Cardiac muscle cell (in vitro differentiated cells and primary cell): ENCODE data around the gene TP53TG5. TPM values are rescaled to one million over a fixed set of nuclear protein-coding genes. Genes with fewer than 3 reads are reported as not detected.
A peak's percentile ranks its signal among the peaks of the same experiment; 100 is the strongest.

Experiments used
- DNase-seq, 2 donors: peaks; one replicate each; pipeline versions ENCODE4 v3.0.0 to v3.0.0-alpha.2; 2010 to 2017; ENCODE audit warnings: low read depth in 1 of 2, low spot score in 1 of 2
- H3K27ac ChIP-seq: fragments of 200-600 bp; sonication (generic); 2 replicates; pipeline ENCODE4 v1.5.1; 2016
- H3K27me3 ChIP-seq: fragments of 200-600 bp; sonication (generic); 2 replicates; pipeline ENCODE4 v1.6.0; 2016; ENCODE audit warnings: control low read depth
- H3K36me3 ChIP-seq: fragments of 200-600 bp; sonication (generic); 2 replicates; pipeline ENCODE4 v1.5.1; 2016; ENCODE audit warnings: control low read depth
- H3K4me1 ChIP-seq: fragments of 200-600 bp; sonication (generic); 2 replicates; pipeline ENCODE4 v1.8.1; 2017; ENCODE audit warnings: low read depth, mild to moderate bottlenecking, mixed run types
- H3K4me3 ChIP-seq: fragments of 200-600 bp; sonication (generic); 2 replicates; pipeline ENCODE4 v1.5.1; 2016; ENCODE audit warnings: mild to moderate bottlenecking
- H3K9me3 ChIP-seq: fragments of 200-600 bp; sonication (generic); 2 replicates; pipeline ENCODE4 v1.5.1; 2017; ENCODE audit warnings: low read depth, mild to moderate bottlenecking, control low read depth
- polyA plus RNA-seq: library from polyadenylated mRNA; unstranded; fragments of >200 nt; fragmentation: Nextera tagmentation; extraction: Ambion mirVana; gene quantifications from 2 replicates; pipeline ENCODE4 v1.2.1, GENCODE V29; 2016
- total RNA-seq: library from RNA; depleted of rRNA; stranded (reverse); fragments of >200 nt; gene quantifications from 2 replicates; pipeline ENCODE4 v1.2.3, GENCODE V29; 2016
- TF ChIP-seq, protein P1 (sequence below): IDR thresholded peaks from 2 replicates; pipeline ENCODE4 v1.5.1; 2012; ENCODE audit warnings: low read depth, mild to moderate bottlenecking, low read length

Gene TP53TG5
- total and polyA plus RNA-seq, 2 experiments from 2014 or later = 0.39 to 3.5 TPM

DNA sequence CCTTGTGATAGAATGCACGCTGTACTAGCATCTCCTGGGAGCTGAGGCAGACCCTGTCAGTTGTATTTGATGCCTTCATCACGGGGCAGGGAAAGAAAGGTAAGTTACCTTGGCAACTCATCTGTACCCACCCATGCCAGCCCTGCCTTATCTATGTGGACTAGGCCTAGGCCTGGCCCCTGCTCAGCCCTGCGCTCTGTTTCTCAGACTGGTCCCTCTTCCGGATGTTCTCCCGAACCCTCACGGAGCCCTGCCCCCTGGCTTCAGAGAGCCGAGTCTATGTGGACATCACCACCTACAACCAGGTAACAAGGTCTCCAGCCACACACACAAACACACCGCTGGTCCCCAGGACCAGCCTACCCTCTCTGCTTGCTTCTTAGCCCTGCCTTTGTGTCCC is 42.0 kb upstream of the TP53TG5 start:
- H3K4me3 ChIP-seq = no peak overlapping the region
- TF ChIP-seq, protein P1, sequence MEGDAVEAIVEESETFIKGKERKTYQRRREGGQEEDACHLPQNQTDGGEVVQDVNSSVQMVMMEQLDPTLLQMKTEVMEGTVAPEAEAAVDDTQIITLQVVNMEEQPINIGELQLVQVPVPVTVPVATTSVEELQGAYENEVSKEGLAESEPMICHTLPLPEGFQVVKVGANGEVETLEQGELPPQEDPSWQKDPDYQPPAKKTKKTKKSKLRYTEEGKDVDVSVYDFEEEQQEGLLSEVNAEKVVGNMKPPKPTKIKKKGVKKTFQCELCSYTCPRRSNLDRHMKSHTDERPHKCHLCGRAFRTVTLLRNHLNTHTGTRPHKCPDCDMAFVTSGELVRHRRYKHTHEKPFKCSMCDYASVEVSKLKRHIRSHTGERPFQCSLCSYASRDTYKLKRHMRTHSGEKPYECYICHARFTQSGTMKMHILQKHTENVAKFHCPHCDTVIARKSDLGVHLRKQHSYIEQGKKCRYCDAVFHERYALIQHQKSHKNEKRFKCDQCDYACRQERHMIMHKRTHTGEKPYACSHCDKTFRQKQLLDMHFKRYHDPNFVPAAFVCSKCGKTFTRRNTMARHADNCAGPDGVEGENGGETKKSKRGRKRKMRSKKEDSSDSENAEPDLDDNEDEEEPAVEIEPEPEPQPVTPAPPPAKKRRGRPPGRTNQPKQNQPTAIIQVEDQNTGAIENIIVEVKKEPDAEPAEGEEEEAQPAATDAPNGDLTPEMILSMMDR = no peak
- no peak for DNase-seq
- H3K4me1 ChIP-seq = peaks cover 9% of the 10 kb centered on the region
- no peak overlapping the region for H3K27ac ChIP-seq
- no peaks in the 10 kb centered on the region for H3K27me3 ChIP-seq
- no peaks in the 10 kb centered on the region for H3K9me3 ChIP-seq
- H3K36me3 ChIP-seq = peaks cover 29% of the 10 kb centered on the region

DNA sequence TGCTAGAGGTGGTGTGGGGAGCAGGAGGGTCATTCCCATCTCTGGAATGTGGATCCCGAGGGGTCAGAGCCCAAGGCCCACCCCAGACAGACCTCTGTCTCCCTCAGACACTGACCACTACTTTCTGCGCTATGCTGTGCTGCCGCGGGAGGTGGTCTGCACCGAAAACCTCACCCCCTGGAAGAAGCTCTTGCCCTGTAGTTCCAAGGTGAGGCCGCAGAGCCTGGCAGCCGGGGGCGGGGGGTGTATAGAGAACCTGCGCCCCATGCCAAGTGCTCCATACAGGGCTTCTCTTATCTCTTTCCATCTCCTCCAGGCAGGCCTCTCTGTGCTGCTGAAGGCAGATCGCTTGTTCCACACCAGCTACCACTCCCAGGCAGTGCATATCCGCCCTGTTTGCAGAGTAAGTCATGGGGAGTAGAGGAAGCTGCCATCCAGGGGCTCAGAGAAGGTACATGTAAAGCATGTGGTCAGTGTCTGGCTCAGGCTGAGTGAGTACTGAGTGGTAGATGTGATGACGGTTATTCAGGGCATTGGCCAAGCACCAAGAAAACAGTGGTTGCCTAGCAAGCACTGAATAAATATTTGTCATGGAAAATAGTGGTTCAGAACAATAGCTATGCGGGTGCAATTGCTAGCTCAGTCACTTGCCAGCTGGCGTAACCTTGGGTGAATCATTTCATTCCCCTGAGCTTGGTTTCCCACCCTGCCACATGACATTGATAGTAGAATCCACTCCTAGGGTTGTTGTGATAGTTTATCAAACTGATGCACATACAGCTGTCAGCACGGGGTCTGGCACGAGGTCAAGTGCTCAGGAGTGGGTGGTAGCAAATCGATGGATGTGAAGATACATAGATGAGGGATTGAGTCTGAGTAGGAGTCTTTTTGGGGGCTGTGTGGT is 41.3 kb upstream of the TP53TG5 start:
- TF ChIP-seq, protein P1 = no peak
- peak in 1 of 2 donors; percentile 94 for DNase-seq
- H3K9me3 ChIP-seq = no peaks in the 10 kb centered on the region
- peaks cover 9% of the 10 kb centered on the region for H3K4me1 ChIP-seq
- no peak overlapping the region for H3K27ac ChIP-seq
- H3K27me3 ChIP-seq = no peaks in the 10 kb centered on the region
- H3K36me3 ChIP-seq = peaks cover 25% of the 10 kb centered on the region
- H3K4me3 ChIP-seq = no peak overlapping the region

DNA sequence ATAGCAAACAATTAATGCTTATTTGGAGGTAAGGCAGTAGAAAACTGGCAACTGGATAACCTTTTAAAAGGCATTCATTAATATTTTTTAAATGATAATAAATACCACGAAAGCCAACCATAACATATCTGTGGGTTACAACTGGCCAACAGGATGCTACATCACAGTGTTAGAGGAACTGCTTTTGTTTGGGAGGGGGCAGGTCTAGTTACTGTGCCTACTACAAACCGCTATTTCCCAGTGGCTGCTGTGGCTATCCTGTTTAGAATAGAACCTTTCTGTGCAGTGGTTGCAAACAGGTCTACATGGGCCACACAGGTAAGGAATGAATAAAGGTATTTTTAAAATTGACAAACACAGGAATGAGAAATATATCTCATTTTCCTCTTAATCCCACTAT is 38.8 kb upstream of the TP53TG5 start:
- no peak for DNase-seq
- Histone ChIP-seq H3K4me3 (peak overlapping the region; percentile 78), H3K9me3 (no peaks in the 10 kb centered on the region), H3K4me1 (peaks cover 9% of the 10 kb centered on the region), H3K27ac (no peak overlapping the region), H3K36me3 (peaks cover 15% of the 10 kb centered on the region), H3K27me3 (no peaks in the 10 kb centered on the region)
- TF ChIP-seq, protein P1 = no peak

DNA sequence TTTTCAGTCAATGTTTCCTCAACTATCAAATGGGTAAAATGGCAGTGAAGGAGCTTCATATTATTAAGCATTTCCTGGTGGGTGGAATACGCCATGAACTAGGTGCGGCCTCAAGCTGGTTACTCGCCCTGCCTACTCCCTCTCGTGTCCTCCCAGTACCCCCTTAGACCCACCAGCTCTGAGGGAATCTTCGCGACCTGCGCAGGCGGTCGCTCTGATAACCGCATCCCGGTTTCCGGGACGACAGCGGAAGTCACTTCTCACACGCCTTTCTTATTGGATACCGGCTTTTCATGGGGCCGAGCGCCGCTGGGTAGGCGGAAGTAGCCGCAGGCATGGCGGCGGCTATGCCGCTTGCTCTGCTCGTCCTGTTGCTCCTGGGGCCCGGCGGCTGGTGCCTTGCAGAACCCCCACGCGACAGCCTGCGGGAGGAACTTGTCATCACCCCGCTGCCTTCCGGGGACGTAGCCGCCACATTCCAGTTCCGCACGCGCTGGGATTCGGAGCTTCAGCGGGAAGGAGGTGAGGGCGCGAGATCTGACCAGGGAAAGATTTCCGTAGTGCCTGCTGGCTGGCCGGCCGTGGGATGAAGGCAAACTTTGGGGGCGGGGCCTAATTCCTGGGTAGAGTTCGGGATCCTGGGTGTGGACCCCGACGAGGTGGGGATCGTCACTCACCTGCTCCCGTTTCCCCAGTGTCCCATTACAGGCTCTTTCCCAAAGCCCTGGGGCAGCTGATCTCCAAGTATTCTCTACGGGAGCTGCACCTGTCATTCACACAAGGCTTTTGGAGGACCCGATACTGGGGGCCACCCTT is 37.9 kb upstream of the TP53TG5 start, which contains the start of gene PIGT:
Gene PIGT, plus strand, starts transcription at position 320 of the 816 bp plus-strand sequence. Its CDS starts 16 bp downstream, at position 336.
- H3K9me3 ChIP-seq = no peaks in the 10 kb centered on the region
- no peaks in the 10 kb centered on the region for H3K27me3 ChIP-seq
- DNase-seq = peak; percentile 79 to 93
- TF ChIP-seq, protein P1 = no peak
- peak within 1 kb of the TSS; percentile 60 for H3K27ac ChIP-seq
- peak within 1 kb of the TSS; percentile 78 for H3K4me3 ChIP-seq
- peaks cover 10% of the 10 kb centered on the region for H3K36me3 ChIP-seq
- H3K4me1 ChIP-seq = peaks cover 9% of the 10 kb centered on the region

DNA sequence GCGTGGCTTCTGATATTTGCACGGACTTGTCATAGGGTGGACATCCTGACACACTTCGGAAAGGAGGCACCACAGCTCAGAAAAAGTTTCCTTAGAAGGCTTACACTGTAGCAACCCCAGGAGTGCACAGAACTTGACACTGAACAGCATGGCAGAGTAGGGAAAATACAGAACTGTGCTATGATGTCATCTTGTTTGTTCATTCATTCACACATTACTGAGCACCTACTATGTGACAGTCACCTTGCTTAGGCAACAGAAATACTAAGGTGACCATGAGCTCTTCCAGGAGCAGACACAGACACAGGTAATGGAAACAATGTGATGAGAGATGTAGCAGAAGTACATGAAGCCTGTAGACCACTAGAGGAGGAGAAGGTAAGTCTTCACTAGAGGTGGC is 35.4 kb upstream of the TP53TG5 start:
- TF ChIP-seq, protein P1 = no peak
- Histone ChIP-seq H3K4me1 (peaks cover 9% of the 10 kb centered on the region), H3K4me3 (no peak overlapping the region), H3K9me3 (no peaks in the 10 kb centered on the region), H3K36me3 (peaks cover 20% of the 10 kb centered on the region), H3K27ac (no peak overlapping the region), H3K27me3 (no peaks in the 10 kb centered on the region)
- DNase-seq = no peak
